PC-9 (cell line): ENCODE results near the gene LIN54. TPM values are rescaled to one million over a fixed set of nuclear protein-coding genes. Genes with fewer than 3 reads are reported as not detected.

Experiments used
- BruUV-seq: library from RNA; stranded (reverse); fragments of 400-500 nt; replicated peaks from 2 replicates; lab custom pipeline; 2021; lab: Mats Ljungman, UMichigan
- CTCF ChIA-PET: fragments of 300-600 bp; sonication (Branson Sonifier 250); formaldehyde crosslinking; loops from one replicate; lab custom pipeline; 2022; ENCODE audit warnings: antibody characterized with exemption; lab: Charles Lee
- POLR2A ChIA-PET: fragments of 300-600 bp; sonication (Branson Sonifier 250); formaldehyde crosslinking; loops from one replicate; lab custom pipeline; 2022; ENCODE audit warnings: antibody characterized with exemption; ENCODE audit not compliant: unreplicated experiment; lab: Charles Lee
- DNase-seq, 2 experiments: peaks; one replicate each; pipeline versions ENCODE4 v3.0.0 to v3.0.0-alpha.2; 2015 to 2022; ENCODE audit warnings: mixed read lengths in 1 of 2
- H2AFZ ChIP-seq: fragments of 200-600 bp; sonication (generic); 2 replicates; pipeline ENCODE4 v1.8.1; 2017; ENCODE audit warnings: antibody characterized with exemption
- H3F3A ChIP-seq: fragments of 200-600 bp; sonication (generic); 2 replicates; pipeline ENCODE4 v1.8.1; 2017; ENCODE audit warnings: antibody characterized with exemption, mild to moderate bottlenecking, low read depth; ENCODE audit not compliant: insufficient read depth
- H3K27ac ChIP-seq: fragments of 200-600 bp; sonication (generic); 2 replicates; pipeline ENCODE4 v1.6.1; 2016; ENCODE audit warnings: mixed run types
- H3K27me3 ChIP-seq: fragments of 200-600 bp; sonication (generic); 2 replicates; pipeline ENCODE4 v1.6.1; 2016; ENCODE audit warnings: low read depth, mixed run types; ENCODE audit not compliant: insufficient read depth
- H3K36me3 ChIP-seq: fragments of 200-600 bp; sonication (generic); 2 replicates; pipeline ENCODE4 v1.6.1; 2016; ENCODE audit warnings: low read depth, mixed run types
- H3K4me1 ChIP-seq: fragments of 200-600 bp; sonication (generic); replicated peaks from 2 replicates; pipeline ENCODE4 v1.6.1; 2016; ENCODE audit warnings: mixed run types; ENCODE audit not compliant: insufficient read depth
- H3K4me2 ChIP-seq: fragments of 200-600 bp; sonication (generic); 2 replicates; pipeline ENCODE4 v1.6.1; 2017; ENCODE audit warnings: mixed run types
- H3K4me3 ChIP-seq: fragments of 200-600 bp; sonication (generic); 2 replicates; pipeline ENCODE4 v1.6.1; 2016; ENCODE audit warnings: mixed run types
- H3K79me2 ChIP-seq: fragments of 200-600 bp; sonication (generic); 2 replicates; pipeline ENCODE4 v1.6.1; 2017; ENCODE audit warnings: low read depth, mixed run types
- H3K9me2 ChIP-seq: fragments of 200-600 bp; sonication (generic); 2 replicates; pipeline ENCODE4 v1.8.1; 2017; ENCODE audit warnings: mild to moderate bottlenecking; ENCODE audit not compliant: insufficient read depth
- H3K9me3 ChIP-seq: fragments of 200-600 bp; sonication (generic); 2 replicates; pipeline ENCODE4 v1.8.1; 2016; ENCODE audit warnings: low read depth; ENCODE audit not compliant: insufficient read depth
- H4K20me1 ChIP-seq: fragments of 200-600 bp; sonication (generic); 2 replicates; pipeline ENCODE4 v1.8.1; 2017; ENCODE audit not compliant: insufficient read depth
- CTCF ChIP-seq: fragments of 200-600 bp; sonication (generic); conservative IDR thresholded peaks from 2 replicates; pipeline ENCODE4 v1.6.1; 2017; ENCODE audit warnings: mixed run types, antibody characterized with exemption, mild to moderate bottlenecking, moderate library complexity
- EZH2 ChIP-seq: fragments of 200-600 bp; sonication (generic); IDR thresholded peaks from 2 replicates; pipeline ENCODE4 v1.8.0; 2017; ENCODE audit warnings: antibody characterized with exemption, low read depth
- intact Hi-C: fragments of 100-400 bp; cut with micrococcal nuclease; formaldehyde crosslinking; loops from one replicate; pipeline ENCODE4 v1.10.0; 2022; ENCODE audit not compliant: unreplicated experiment
- total RNA-seq: library from RNA; stranded (reverse); gene quantifications from 2 replicates; pipeline ENCODE4 v1.2.3, GENCODE V29; 2021

The LIN54 gene
- total RNA-seq, 1 experiment from 2014 or later = 13.1 TPM

- Histone ChIP-seq H3K79me2 (peaks cover 41% of the 10 kb centered on the region), H3K9me2 (no peaks in the 10 kb centered on the region), H3K4me1 (peaks cover 32% of the 10 kb centered on the region), H3K36me3 (no peaks in the 10 kb centered on the region), H3K27ac (peak overlapping the region; percentile 81), H4K20me1 (no peaks in the 10 kb centered on the region), H3K27me3 (no peaks in the 10 kb centered on the region), H3K9me3 (no peaks in the 10 kb centered on the region), H3K4me2 (peak overlapping the region; percentile 99), H3K4me3 (peak overlapping the region; percentile 83), H3F3A (peaks cover 14% of the 10 kb centered on the region), H2AFZ (peak overlapping the region; percentile 82)
- CTCF ChIA-PET = interaction anchor here (0.7 to 1.1 kb wide), 2 partner anchors 22 to 44 kb away, joined by 5 to 17 read pairs; partner anchors contain the start of gene COPS4
- no TSS peak for BruUV-seq
- intact Hi-C loops = loop anchor here (1.0 kb wide), 2 partner anchors 22 to 114 kb away; partner anchors contain the start of gene COPS4
- POLR2A ChIA-PET = interaction anchor here (0.5 to 1.3 kb wide), 9 partner anchors 9 to 557 kb away, joined by 3 to 15 read pairs (median 5); partner anchors contain the start of gene COPS4
- DNase-seq = peak; percentile 90 to 94
- TF ChIP-seq EZH2 = no peak
- TF ChIP-seq CTCF = no peak
Observed at GRCh38 chr4:83012687-83013419, 2.2 kb upstream of the LIN54 start.

- DNase-seq = peak; percentile 35 to 42
- H3K27me3 ChIP-seq = no peaks in the 10 kb centered on the region
- no peaks in the 10 kb centered on the region for H3K9me2 ChIP-seq
- H3K36me3 ChIP-seq = no peaks in the 10 kb centered on the region
- H3K4me3 ChIP-seq = peak overlapping the region; percentile 83
- H3K27ac ChIP-seq = peak overlapping the region; percentile 44; the same call in 1 of the 2 replicates
- H3K4me1 ChIP-seq = peaks cover 32% of the 10 kb centered on the region
- H2AFZ ChIP-seq = peak overlapping the region; percentile 77
- no TSS peak for BruUV-seq
- ChIA-PET POLR2A (interaction anchor here (0.6 to 1.3 kb wide), 3 partner anchors 23 to 617 kb away, joined by 3 to 15 read pairs (median 6); partner anchors contain the start of gene COPS4), CTCF (interaction anchor here (1.1 kb wide), 1 partner anchor 23 kb away, joined by 5 read pairs; the partner anchor contains the start of gene COPS4)
- peak overlapping the region; percentile 99 for H3K4me2 ChIP-seq
- H3K79me2 ChIP-seq = peaks cover 47% of the 10 kb centered on the region
- no peaks in the 10 kb centered on the region for H3K9me3 ChIP-seq
- H4K20me1 ChIP-seq = no peaks in the 10 kb centered on the region
- H3F3A ChIP-seq = peaks cover 14% of the 10 kb centered on the region
- intact Hi-C loops = loop anchor here (1.0 kb wide), 1 partner anchor 113 kb away; no protein-coding TSS in a partner anchor
- no peak for TF ChIP-seq CTCF
- no peak for TF ChIP-seq EZH2
Observed at GRCh38 chr4:83012200-83012686, 1.6 kb upstream of the LIN54 start.

DNA sequence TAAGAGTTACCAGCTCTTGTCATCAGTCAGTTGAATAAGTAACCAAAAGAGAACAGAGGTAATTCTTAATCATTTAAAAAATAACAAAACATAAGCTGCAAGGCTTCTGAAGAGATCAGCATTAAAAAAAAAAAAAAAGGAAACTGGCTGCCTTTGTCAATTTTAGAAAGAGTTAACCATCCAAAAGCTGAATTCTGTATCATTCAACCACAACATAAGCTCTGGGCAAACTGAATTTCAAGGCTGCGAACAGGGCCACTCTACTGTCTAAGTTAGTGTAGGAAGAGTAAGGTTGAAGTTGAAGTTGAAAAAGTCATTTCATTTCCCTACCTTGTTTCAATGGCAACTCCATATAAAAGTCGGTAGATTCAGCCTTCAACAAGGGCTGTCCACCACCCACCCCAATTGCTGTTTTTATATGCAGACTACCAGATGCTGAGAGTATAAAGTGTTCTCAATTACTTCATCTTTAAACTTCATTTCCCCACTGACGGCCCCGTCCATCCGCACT is 1.1 kb upstream of the LIN54 start:
- no peak for DNase-seq
- Histone ChIP-seq H4K20me1 (no peaks in the 10 kb centered on the region), H3K9me2 (no peaks in the 10 kb centered on the region), H3K27me3 (no peaks in the 10 kb centered on the region), H3K9me3 (no peaks in the 10 kb centered on the region), H3K27ac (peak overlapping the region; percentile 44; the same call in 1 of the 2 replicates), H3K4me3 (peak overlapping the region; percentile 83), H3K4me1 (peaks cover 32% of the 10 kb centered on the region), H2AFZ (peak overlapping the region; percentile 77), H3F3A (peaks cover 14% of the 10 kb centered on the region), H3K79me2 (peaks cover 50% of the 10 kb centered on the region), H3K36me3 (no peaks in the 10 kb centered on the region), H3K4me2 (peak overlapping the region; percentile 99)
- TF ChIP-seq CTCF (no peak), EZH2 (no peak)
- TSS peak; percentile 41 for BruUV-seq
- ChIA-PET POLR2A (interaction anchor here (0.6 to 0.9 kb wide), 4 partner anchors 23 to 617 kb away, joined by 3 to 9 read pairs (median 4); partner anchors contain the start of gene COPS4), CTCF (no interaction called here)
- intact Hi-C loops = loop anchor here (1.0 kb wide), 1 partner anchor 112 kb away; no protein-coding TSS in a partner anchor
